AG20443 (cell line): ENCODE measurements around the gene SNUPN.
"Not testable (repeated sequence)": the region's sequence is repeated elsewhere in the genome, so short reads cannot be mapped to it uniquely, and the experiment has no call there.

Experiments used
- DNase-seq: peaks from one replicate; pipeline ENCODE4 v3.0.0; 2012; ENCODE audit warnings: low spot score, mixed read lengths

The SNUPN gene

DNA sequence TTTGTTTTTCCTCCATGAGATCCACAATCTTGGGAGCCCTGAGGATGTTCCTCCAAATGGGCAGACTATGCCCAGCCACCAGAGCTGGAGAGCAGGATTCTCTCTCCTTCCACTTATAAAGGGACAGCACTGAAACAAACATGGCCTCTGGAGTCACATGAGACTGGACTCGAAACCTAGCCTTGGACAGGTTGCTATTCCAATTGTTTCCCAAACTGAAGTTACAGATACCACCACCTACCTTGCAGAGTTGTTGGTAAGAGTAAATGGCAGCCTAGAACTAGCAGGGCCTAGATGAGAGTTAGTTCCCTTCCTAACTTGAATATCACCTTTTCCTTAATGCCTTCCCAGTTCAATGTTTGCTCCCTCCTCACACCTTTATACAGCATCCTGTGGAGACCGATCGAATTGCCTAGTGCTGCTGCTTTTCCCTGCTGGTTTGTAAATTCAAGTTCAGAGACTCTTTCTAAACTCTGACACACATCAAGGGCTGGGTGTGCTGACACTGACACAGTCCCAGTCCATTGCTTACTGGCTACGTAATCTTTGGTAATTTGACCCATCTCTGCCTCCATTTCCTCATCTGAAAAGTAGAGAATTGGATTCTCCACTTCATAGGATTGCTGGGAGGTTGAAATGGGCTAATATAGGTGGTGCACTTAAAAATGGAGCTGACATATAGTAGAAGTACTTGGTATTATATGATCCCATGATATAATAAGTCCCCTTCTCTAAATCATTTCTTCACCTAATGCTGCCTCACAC is 11.9 kb upstream of the SNUPN start:
- DNase-seq: no peak

DNA sequence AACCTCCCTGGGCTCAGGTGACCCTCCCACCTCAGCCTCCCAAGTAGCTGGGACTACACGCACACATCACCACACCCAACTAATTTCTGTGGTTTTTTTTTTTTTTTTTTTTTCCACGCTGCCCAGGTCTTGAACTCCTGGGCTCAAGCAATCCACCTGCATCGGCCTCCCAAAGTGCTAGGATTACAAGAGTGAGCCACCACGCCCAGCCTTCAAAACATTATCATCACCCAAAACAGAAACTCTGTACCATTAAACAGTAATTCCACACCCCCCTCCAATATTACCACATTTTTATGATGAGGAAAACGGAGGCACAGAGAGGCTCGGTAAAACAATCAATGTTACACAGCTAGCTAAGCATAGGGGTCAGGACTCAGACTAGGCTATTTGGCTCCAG is 10.5 kb upstream of the SNUPN start:
- no peak for DNase-seq

DNA sequence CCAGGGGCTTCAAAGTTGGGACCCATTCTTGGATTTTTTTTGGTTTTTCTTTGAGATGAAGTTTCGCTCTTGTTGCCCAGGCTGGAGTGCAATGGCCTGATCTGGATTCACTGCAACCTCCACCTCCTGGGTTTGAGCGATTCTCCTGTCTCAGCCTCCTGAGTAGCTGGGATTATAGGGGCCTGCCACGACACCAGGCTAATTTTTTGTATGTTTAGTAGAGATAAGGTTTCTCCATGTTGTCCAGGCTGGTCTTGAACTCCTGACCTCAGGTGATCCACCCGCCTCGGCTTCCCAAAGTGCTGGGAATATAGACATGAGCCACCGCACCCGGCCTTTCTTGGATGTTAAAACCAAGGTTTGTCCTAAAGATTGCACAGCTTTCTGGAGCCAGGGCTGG is 8.4 kb upstream of the SNUPN start:
- not testable (repeated sequence) for DNase-seq

DNA sequence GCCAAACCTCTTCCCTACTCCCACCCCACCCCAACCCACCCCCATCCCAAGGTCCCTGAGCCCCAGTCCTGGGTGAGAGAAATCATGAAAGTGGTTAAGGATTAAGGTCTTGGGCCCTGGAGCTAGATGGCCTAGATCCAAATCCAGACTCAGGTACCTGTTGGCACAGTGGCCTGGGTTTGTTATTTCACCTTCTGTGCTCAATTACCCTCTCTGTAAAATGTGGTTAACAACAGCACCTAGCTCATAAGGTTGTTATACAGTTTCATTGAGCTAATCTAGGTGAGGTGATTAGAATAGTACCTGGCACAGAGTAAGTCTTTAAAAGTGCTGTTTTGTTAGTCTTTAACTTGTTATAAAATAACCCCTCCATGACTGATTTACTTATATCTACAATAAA is 6.4 kb upstream of the SNUPN start:
- no peak for DNase-seq

DNA sequence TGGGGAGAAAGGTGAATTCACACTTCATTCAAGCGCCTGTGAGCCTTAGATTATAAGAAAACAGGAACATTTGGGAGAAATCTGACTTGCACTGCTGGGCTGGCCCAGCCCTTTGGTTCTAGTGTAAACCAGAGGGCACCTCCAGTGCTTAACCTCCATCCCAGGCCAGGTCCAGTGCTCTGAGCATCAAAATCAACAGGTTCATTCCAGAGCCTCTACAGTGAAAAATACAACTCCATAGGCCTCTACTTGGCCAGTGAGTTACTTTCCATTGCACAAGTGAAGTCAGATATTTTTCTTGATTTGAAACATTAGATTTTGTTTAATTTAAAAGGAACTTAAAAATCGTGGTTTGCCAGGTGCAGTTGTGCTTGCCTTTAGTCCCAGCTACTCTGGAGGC is 3.0 kb downstream of the SNUPN start:
- no peak for DNase-seq

DNA sequence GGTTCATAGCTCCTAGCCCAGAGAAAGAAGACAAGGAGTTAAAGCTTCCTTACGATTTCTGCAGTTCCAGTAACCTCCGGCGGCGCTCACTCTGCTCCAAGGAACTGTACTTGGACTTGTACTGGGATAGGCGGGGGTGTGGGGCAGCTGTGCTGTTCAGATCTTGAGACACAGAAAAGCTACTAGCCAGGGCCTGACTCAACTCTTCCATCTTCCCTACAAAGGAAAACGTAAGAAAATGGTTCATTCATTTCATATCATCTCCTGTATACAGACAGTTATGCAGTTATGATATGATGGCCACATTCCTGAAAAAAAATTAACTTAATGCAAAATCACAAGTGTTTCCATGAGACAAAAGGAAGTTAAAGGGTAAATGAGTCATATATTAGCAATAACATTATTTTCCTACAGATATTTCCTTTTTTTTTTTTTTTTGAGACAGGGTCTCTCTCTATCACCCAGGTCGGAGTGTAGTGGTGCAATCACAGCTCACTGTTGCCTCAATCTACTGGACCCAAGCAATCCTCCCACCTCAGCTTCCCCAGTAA is 4.6 kb downstream of the SNUPN start:
- DNase-seq: peak; percentile 92

DNA sequence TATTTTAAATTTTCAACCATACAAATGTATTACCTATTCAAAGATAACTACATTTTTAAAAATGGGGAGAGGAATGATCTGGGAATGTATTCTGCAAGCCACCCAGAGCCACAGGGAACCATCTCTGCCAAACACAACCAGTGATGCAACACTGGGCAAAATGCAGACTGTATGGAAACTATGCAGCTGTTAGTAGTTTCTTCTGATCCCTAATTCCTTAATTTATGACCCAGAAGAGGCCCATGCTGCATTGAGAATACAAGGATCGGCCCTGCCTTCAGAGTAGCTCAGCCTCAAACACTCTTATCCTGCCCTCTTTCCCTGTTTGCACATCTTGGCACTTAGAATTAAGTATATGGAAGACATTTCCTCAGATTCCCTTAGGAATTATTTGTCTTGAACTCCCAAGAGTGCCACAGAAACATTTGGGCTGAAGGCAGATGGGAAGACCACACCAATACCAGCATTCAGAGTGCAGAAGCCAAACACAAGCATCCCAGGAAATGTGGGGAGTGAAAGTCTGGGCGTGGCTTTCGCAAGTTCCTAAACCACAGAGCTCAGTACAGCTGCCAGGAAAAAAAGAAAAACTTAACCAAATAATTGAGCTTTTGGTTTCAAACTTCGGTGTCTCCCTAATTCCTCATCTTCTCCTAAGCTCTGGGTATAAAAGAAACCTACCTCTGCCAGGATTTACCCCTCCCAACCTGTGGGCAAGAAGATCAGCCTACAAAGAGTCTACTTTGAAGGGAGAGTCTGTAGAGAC is 5.3 kb downstream of the SNUPN start:
- DNase-seq: peak; percentile 78

DNA sequence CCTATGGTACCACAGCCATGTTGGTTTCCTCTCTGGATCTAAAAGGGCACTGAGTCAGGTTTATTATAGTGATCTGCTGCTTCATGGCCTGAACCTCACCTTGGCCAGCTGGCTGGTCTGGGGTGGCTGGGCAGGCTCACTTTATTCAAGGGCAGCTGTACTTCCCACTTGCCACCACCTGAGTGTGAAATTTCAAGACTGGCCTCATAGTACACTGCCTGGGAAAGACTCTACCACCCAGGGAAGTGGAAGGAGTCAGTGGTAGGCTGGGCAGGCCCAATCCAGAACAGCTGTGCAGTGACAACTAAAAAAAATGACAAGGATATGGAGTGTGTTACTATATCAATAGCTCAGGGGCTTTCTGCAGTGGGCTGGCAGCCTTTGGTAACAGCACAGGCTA is 8.8 kb downstream of the SNUPN start:
- DNase-seq: no peak

DNA sequence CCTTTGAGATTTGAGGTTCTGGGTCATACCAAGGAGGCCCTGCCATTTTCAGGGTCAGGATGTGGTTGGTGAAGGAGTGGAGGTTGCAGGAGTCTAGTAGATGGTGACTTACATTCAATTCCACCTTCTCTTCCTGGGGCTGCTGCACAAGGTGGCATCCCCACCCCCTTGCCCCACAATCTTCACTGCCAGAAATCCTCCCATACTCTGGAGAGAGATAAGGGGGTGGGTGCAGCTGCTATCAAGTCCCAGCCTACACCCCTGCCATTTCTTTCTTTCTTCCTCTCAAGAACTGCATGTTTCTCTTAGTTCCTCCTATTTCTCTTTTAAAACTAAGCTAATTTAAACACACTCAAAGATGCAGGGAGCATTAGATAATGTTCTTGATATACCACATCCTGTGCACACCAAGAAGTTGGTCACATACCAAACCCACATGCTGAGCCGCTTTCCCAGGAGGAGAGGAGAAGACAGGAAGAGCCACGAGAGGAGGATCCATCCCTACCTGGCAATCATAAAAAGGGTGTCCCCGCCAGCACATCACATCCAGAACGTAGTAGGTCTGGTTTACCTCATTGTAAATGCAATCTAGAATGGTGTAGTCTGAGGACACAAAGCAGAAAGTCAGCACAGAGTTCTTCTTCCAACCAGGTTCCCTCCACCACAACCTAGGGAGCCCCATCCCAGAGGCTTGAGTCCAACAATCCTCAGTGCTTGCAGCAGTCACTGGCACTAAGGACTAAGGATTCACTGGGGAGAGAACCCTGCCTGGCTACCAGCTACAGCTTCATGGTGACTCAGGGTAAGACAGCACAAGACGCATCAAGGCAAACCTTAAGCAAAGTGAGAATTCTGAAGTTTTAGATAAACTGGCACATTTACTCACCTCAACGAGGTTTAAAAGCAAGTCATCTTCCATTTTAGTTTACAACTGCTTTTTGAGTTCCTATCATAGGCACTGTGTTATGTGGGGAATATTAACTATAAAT is 18.5 kb downstream of the SNUPN start:
- no peak for DNase-seq

DNA sequence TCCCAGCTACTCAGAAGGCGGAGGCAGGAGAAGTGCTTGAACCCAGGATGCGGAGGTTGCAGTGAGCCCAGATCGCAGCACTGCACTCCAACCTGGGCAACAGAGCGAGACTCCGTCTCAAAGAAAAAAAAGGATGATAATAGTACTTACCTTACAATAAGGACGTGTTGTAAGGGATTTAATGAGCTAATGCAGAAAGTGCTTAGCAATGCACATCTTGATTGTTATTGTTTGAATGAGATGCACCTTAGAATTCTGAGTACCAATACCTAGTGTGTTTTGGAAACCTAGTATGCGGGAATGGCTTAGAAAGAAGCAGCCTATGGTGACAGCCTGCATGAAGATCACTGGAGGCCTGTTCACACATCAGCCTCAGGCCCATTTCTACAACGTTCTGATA is 19.5 kb downstream of the SNUPN start:
- no peak for DNase-seq

DNA sequence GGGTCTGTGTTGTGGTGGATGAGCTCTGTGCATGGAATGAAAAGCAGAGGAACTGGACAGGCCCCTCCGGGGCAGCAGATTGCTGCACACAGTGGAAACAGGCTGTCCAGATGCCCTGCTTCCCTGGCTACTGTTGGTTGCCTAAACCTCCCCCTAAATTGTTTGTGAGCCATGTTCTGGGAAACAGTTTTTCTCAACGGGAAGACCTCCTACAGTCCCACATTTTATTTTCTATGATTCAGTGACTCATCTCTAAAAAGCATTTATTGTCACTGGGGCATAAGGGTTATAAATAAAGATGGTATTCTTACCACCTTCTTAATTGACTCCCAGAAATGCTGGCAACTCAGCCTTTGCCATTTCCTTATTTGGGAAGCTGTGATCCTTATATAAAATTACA is 26.1 kb downstream of the SNUPN start:
- DNase-seq: no peak

DNA sequence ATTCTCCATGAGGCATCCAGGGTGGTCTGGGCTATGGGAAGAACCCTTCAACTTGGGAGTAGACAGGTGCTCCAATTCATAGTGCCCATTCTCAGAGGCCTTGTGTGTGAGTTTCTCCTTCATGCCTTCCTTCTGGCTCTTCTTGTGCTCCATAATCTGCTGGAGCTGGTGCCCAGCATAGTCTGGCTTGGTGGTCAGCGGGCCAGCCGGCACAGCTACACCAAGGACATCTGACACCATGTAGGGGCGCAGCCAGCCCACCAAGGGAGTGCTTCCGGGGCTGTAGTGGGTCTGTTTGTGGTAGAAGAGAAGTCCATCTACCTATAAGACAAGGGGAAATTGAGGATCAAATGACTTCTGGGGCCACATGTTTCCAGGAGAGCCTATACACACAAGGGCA is 27.2 kb downstream of the SNUPN start:
- DNase-seq: no peak

DNA sequence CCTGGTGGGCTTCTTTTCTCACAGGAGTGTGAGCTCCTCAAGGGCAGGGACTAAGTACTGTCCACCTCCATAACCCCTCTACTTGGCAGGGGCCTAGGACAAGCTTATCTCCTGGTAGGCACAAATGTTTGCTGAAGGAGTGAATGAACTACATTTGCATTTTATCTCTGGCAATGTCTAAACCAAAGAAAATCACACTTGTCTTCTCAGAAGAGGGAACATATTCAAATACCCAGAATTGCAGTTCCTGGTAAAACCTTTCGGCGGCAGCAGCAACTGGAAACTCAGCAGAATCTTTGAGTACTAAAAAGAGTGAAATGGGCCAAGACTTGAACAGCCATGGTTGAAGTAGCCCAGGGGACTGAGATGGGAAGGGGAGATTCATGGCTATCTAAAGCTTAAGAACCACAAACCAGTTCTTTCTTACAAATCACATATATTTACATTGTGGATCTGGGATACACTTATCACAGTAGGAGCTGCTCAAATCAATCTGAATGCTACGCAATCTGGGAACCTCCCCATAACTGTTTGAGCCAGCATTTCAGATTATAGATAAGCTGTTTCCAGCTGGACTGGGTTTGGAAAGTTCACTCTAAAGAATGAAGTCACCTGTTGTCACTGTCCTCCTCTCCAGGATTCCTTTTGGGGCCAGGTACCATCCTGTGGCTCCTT is 27.7 kb downstream of the SNUPN start:
- peak; percentile 54 for DNase-seq

DNA sequence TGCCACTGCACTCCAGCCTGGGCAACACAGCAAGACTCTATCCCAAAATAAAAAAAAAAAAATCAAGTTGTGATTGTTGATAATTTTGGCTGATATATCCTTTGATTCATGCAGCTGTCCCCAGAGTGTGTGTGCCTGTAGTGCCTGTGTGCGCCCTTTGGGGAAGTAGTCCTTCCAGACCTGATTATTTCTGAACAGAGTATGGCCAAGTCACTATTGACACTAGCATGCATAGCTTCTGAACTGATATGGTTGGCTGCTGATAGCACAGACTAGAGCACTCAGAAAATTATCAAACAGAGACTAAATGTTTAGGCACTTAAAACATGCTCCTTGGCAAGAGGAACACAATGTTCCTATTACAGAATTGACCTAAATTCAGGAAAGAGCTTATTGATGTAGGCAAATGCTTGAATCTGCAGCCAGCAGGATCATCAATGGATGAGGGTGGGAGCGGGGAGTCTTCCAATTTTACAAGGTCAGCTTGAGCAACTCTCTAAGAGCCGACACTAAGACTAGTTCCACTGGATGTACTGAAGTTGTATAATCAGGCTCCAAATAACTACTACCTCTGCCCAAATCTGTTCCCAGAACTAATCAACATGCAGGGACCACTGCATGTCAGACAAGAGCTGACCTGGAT is 28.7 kb downstream of the SNUPN start:
- DNase-seq: no peak

DNA sequence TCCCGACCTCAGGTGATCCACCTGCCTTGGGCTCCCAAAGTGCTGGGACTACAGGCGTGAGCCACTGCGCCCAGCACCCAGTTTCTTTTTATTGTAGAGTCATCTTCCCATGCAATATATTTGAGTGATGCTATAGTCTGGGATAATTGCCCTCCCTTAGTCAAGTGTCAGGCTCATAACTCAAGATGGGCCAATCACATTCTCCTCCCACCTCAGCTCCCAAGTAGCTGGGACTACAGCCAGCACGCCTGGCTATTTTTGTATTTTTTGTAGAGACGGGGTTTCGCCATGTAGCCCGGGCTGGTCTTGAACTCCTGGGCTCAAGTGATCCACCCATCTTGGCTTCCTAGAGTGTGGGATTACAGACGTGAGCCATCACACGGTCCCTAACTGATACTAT is 31.2 kb downstream of the SNUPN start:
- DNase-seq: no peak

DNA sequence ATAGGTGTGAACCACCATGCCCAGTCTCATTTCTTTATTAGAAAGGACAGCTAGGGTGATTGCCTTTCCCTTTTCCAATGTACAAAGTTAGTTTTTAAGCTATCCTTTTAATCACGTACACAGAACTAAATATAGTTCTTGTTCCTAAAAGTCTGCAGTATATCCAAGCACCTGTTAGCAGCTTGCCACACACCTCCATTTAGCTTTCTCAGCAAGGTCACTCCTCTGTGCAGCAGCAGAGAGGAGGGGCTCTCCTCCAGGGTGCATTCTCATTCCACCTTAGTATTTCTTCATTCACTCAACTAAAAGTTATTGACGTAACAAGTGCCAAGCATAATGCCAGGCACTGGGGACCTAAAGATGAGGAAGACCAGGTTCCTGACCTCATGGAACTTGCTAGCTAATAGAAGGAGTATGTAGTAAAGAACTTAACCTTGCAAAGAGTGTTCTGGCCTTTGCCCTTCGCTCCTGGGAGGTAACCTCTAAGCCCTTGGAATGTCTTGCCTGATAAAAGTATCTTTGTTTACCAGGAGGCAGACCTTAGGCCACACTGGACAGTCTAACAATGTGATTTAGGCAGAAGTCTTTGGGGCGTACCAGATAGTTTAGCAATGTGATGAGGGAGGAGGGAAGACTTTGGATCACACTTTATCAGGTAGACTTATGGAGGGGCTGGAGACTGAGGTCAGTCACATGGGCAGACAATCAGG is 33.7 kb downstream of the SNUPN start:
- DNase-seq: no peak

DNA sequence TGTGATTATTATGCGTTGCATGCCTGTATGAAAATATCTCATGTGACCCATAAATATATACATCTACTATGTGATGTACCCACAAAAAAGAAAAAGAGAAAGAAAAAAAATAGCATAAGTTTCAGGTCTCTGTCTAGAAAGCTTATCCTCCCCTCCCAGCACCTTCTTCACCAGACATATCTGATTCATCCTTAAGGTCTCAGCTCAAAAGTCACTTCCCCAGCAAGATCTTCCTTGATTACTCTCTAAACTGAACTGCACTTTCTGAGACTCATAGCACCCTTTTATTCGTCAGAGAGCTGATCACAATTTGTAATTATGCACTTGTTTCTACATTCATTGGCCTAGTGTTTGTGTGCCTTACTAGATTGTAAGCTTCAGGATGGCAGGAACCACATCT is 35.3 kb downstream of the SNUPN start:
- no peak for DNase-seq

DNA sequence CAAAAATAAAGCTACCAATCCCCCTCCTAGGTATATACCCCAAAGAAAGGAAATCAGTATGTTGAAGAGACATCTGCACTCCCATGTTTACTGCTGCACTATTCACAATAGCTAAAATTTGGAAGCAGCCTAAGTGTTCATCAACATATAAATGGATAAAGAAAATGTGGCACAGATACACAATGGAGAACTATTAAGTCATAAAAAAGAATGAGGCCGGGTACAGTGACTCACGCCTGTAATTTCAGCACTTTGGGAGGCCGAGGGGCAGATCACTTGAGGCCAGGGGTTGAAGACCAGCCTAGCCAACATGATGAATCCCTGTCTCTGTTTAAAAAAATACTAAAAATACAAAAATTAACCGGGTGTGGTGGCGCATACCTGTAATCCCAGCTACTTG is 36.5 kb downstream of the SNUPN start:
- no peak for DNase-seq

DNA sequence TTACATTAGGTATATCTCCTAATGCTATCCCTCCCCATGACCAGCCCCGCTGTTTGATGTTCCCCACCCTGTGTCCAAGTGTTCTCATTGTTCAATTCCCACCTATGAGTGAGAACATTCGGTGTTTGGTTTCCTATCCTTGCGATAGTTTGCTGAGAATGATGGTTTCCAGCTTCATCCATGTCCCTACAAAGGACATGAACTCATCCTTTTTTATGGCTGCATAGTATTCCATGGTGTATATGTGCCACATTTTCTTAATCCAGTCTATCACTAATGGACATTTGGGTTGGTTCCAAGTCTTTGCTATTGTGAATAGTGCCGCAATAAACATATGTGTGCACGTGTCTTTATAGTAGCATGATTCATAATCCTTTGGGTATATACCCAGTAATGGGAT is 39.1 kb downstream of the SNUPN start:
- not testable (repeated sequence) for DNase-seq

DNA sequence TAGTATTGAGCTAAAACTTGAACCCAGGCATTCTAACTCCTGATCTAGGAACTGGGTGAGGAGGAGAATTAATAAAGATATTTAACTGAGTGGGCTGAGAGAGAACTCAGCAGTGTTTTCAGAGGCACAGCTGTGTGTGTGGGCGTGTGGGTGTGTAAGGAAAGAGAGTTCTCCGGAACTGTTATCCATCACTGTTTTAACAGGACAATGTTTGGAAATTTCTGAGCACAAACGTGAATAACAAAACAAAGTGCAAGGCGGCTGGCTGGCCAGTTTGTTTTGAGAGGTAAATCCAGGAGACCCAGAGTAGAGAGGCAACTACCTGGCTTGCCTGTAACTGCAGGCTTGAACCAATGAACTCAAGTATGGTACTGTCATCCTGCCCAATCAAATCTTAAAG is 41.4 kb downstream of the SNUPN start:
- DNase-seq: no peak
